Endothelial cell of hepatic sinusoid (primary cell): ENCODE results near the gene TUBG2.
"Not testable (repeated sequence)": the region's sequence is repeated elsewhere in the genome, so short reads cannot be mapped to it uniquely, and the experiment has no call there.

Source experiments
- in situ Hi-C: cut with HindIII; loops from 2 replicates; pipeline ENCODE4 v1.10.0; 2017; ENCODE audit warnings: low sequenced_read_pairs

TUBG2 gene

GRCh38 chr17:42659079-42659931 lies at the start of gene TUBG2:
Gene TUBG2, plus strand, starts transcription at chr17:42659284. Its CDS starts 220 bp downstream, at chr17:42659504.
- in situ Hi-C loops = no loop called here

- in situ Hi-C loops = loop anchor here (5.0 to 25.0 kb wide), 2 partner anchors 52 to 327 kb away; no protein-coding TSS in a partner anchor
Observed at GRCh38 chr17:42609814-42610801, 49.0 kb upstream of the TUBG2 start.

GRCh38 chr17:42612013-42612412 lies 47.1 kb upstream of the TUBG2 start:
- in situ Hi-C loops = loop anchor here (25.0 kb wide), 1 partner anchor 325 kb away; no protein-coding TSS in a partner anchor

DNA sequence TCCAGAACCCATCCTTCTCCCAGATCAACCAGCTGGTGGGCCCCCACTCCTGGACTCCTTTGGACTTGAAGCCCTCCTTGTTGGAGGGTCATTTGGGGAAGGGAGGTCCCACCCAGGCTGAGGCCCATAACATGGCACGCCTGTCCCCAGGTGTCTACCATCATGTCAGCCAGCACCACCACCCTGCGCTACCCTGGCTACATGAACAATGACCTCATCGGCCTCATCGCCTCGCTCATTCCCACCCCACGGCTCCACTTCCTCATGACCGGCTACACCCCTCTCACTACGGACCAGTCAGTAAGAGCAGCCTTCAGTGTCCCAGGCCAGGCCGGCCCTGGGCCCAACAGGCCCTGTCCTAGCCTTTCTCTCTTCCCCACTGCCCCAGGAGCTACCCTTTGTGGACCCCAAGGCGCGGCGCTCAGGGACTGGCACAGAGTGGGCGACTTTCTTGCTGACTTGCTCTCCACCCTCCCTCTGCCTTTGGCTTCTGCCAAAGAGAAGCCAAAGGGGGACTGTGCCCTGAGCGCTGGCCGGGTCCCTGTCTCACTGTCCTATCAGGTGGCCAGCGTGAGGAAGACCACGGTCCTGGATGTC lies 45.3 kb upstream of the TUBG2 start:
- in situ Hi-C loops = loop anchor here (25.0 kb wide), 1 partner anchor 324 kb away; no protein-coding TSS in a partner anchor

- in situ Hi-C loops = loop anchor here (25.0 kb wide), 1 partner anchor 319 kb away; no protein-coding TSS in a partner anchor
Observed at GRCh38 chr17:42617956-42618431, 41.1 kb upstream of the TUBG2 start.

GRCh38 chr17:42618442-42619150 lies 40.5 kb upstream of the TUBG2 start:
- in situ Hi-C loops = loop anchor here (25.0 kb wide), 1 partner anchor 319 kb away; no protein-coding TSS in a partner anchor

DNA sequence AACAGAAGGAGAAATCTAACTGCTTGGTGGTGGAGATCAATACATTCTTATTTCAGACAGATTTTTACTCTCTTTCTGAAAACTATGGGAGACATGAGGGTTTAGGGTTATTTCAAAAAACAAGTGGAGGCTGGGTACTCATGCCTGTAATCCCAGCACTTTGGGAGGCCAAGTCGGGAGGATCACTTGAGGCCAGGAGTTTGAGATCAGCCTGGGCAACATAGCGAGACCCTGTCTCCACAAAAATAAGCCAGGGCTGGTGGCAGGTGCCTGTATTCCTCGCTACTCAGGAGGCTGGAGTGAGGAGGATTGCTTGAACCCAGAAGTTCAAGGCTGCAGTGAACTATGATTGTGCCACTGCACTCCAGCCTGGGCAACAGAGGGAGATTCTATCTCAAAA lies 37.1 kb upstream of the TUBG2 start:
- in situ Hi-C loops = loop anchor here (25.0 kb wide), 1 partner anchor 315 kb away; no protein-coding TSS in a partner anchor

- in situ Hi-C loops = loop anchor here (25.0 kb wide), 1 partner anchor 314 kb away; no protein-coding TSS in a partner anchor
Observed at GRCh38 chr17:42623271-42623670, 35.8 kb upstream of the TUBG2 start.

- in situ Hi-C loops = loop anchor here (25.0 kb wide), 1 partner anchor 313 kb away; no protein-coding TSS in a partner anchor
Observed at GRCh38 chr17:42623732-42624596, 35.1 kb upstream of the TUBG2 start.

GRCh38 chr17:42627032-42627764 lies 31.9 kb upstream of the TUBG2 start:
- in situ Hi-C loops = not testable (repeated sequence)

DNA sequence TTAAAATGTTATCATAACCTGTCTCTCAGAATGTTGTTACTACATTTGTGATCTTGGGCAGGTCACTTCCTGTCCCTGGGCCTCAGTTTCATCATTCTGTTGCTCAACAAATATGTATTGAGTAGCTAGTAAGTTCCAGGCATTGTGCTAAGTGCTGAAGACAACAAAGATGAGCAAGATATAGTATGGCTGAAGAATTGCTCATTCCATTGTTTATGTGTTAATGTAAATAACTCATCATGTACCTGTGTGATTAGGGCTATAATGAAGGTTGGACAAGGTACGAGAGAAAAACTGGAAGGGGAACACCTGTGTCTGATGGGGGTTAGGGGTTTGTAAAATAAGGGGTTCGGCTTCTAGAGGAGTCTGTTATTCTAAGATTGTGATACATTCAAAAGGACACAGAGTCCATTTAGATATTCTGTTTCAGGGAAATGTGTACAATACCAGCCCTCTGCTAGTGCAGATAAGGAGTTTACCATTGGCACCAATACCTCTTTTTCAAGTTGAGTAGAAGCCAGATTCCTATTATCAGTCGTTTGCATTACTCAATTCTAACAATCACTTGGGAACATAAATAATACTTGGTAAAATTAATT lies 29.6 kb upstream of the TUBG2 start:
- in situ Hi-C loops = no loop called here

GRCh38 chr17:42632949-42633444 lies 26.1 kb upstream of the TUBG2 start:
- in situ Hi-C loops = no loop called here

DNA sequence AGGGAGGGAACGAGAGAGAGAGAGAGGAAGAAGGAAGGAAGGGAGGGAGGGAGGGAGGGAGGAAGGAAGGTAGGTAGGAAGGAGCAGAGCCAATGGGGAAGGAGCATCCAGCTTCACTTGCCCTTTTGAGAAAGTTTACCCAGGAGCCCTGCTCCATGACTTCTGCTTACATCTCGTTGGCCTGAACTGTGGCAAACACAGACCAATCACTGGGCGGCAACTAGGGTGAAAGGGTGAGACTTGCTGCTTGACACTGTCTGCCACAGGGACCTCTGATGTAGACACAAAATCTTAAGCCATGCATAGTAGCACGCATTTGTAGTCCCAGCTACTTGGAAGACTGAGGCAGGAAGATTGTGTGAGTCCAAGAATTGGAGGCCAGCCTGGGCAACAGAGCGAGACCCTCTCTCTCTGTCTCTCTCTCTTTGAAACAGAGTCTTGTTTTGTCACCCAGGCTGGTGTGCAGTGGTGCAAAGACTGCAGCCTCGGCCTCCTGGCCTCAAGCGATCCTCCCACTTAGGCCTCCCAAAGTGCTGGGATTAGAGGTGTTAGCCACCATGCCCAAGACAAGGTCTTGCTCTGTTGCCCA lies 19.5 kb upstream of the TUBG2 start:
- in situ Hi-C loops = no loop called here

GRCh38 chr17:42640121-42640520 lies 19.0 kb upstream of the TUBG2 start:
- in situ Hi-C loops = no loop called here

DNA sequence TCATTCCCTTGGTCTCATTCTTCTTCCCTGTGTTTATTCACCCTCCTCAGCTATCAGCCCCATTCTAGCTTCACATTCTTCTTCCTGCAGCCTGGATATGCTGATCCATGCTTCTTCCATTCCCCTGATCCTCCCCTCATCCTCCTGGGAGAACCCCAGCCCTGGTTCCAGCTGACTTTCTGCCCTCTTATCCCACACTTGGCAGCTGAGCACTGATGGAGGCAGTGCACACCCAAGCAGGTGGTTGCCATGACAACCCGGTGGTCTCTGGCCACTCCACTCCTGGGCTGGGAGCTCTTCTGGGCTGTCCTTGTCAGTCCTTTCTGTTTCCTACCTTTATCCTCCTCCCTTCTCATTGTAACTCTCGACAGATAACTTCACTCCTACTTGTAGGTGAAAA lies 16.7 kb upstream of the TUBG2 start:
- in situ Hi-C loops = no loop called here

DNA sequence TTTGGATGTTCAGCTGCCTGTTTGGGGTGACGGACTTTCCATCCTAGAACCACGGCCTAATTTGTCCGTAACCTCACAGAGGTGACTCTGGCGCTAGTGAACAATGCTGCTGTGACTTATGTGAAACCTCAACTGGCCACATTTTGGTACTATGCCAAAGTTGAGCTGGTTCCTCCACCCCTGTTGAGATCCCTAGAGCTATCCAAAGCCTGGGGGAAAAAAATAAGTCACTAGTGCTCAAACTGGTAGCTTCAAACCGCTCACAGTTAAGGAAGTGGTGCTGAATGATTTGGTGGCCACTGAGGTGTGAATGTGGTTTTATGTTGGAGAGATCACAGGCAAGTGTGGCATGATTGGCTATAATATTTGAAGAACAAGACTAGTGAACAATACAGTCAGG lies 11.3 kb upstream of the TUBG2 start:
- in situ Hi-C loops = no loop called here

GRCh38 chr17:42651392-42651791 lies 7.7 kb upstream of the TUBG2 start:
- in situ Hi-C loops = no loop called here
